Measurements from ENCODE around the gene PAXX.

DNA sequence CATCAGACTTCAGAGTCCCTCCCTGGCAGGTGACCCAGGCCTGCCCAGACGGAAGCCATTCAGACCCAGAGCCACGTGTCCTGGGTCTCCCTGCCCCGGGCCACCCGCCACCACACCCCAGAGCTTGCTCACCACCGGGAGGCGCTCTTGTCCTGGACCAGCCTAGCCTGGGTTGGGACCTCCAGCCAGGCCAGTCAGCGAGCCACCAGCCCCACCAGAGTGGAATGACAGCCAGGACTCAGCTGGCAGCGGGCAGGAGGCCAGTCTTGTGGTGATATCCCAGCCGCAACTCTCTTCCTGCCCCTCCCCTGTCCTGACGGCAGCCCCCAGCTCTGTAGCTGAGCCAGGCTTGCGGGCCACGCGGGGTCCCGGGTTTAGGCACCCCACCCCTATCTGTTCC lies 16.6 kb upstream of the PAXX start:
- no peak for TF ChIP-seq POLR2A (IDR thresholded peaks at IDR 0.05; ENCODE audit: low read depth, low read length)
- no peak for TF ChIP-seq TAF1 (IDR thresholded peaks at IDR 0.05; ENCODE audit: low read depth, low read length)
- TF ChIP-seq SPI1 (IDR thresholded peaks at IDR 0.05; ENCODE audit: low read depth, low read length): no peak

Measured in GM12891 (cell line).